A673 (cell line): Measurements from ENCODE around the gene GAK.

Source experiments
- CTCF ChIP-seq: fragments of 300-800, 200-600 bp; sonication (generic); conservative IDR thresholded peaks from 2 replicates; pipeline ENCODE4 v1.5.1; 2017; ENCODE audit warnings: low read depth, mild to moderate bottlenecking, antibody characterized with exemption, low read length, moderate library complexity, mixed read lengths
- EZH2 ChIP-seq: fragments of 200-600 bp; sonication (generic); IDR thresholded peaks from 2 replicates; pipeline ENCODE4 v1.6.1; 2017; ENCODE audit warnings: borderline replicate concordance, low read depth, mild to moderate bottlenecking, mixed read lengths, antibody characterized with exemption, low read length; ENCODE audit not compliant: poor library complexity, severe bottlenecking

- no peak for TF ChIP-seq CTCF
- no peak for TF ChIP-seq EZH2
Observed at GRCh38 chr4:834368-835147, 97.6 kb downstream of the GAK start.
